IMR-90 (cell line): ENCODE measurements around the gene ZNF853. TPM values are rescaled to one million over a fixed set of nuclear protein-coding genes. Genes with fewer than 3 reads are reported as not detected.

Experiments
- ATAC-seq: fragments of 200-7000 bp; cut with Tn5 transposase; 2 replicates; pipeline ENCODE4 v1.9.1; 2020; ENCODE audit warnings: low read depth, mild to moderate bottlenecking, moderate library complexity
- BruUV-seq: library from RNA; stranded (reverse); fragments of 400-500 nt; replicated peaks from 2 replicates; lab custom pipeline; 2021; lab: Mats Ljungman, UMichigan
- CTCF ChIA-PET: fragments of 300-600 bp; formaldehyde crosslinking; extraction: SDS; loops from one replicate; lab custom pipeline; 2021; ENCODE audit warnings: antibody characterized with exemption; lab: Yijun Ruan, JAX
- POLR2A ChIA-PET: fragments of 300-600 bp; sonication (Branson Sonifier 250); formaldehyde crosslinking; loops from one replicate; lab custom pipeline; 2022; ENCODE audit warnings: antibody characterized with exemption; ENCODE audit not compliant: unreplicated experiment; lab: Charles Lee
- DNase-seq: peaks from one replicate; pipeline ENCODE4 v3.0.0; 2013
- H2AFZ ChIP-seq: replicated peaks from 2 replicates; pipeline ENCODE3; 2013; ENCODE audit warnings: low read length, mild to moderate bottlenecking; ENCODE audit not compliant: poor library complexity
- H2AK5ac ChIP-seq: 2 replicates; pipeline ENCODE4 v1.6.1; 2013; ENCODE audit warnings: low read depth, low read length, inconsistent platforms
- H2AK9ac ChIP-seq: replicated peaks from 2 replicates; pipeline ENCODE3; 2013; ENCODE audit warnings: mild to moderate bottlenecking, low read depth, low read length, moderate library complexity; ENCODE audit not compliant: poor library complexity
- H2BK120ac ChIP-seq: 2 replicates; pipeline ENCODE4 v1.6.1; 2013; ENCODE audit warnings: low read depth, low read length, inconsistent platforms
- H2BK15ac ChIP-seq: 3 replicates; pipeline ENCODE4 v1.6.1; 2013; ENCODE audit warnings: low read depth, low read length, inconsistent platforms
- H2BK20ac ChIP-seq: 2 replicates; pipeline ENCODE4 v1.6.1; 2013; ENCODE audit warnings: low read depth, mild to moderate bottlenecking, inconsistent platforms, low read length, moderate library complexity
- H2BK5ac ChIP-seq: 2 replicates; pipeline ENCODE4 v1.6.1; 2013; ENCODE audit warnings: mild to moderate bottlenecking, low read depth, low read length, inconsistent platforms; ENCODE audit not compliant: poor library complexity, severe bottlenecking
- H3K14ac ChIP-seq: replicated peaks from 2 replicates; pipeline ENCODE4 v1.6.1; 2013; ENCODE audit warnings: low read depth, low read length, inconsistent platforms
- H3K18ac ChIP-seq: 2 replicates; pipeline ENCODE4 v1.6.1; 2013; ENCODE audit warnings: low read depth, low read length, control low read depth
- H3K23ac ChIP-seq: 2 replicates; pipeline ENCODE4 v1.6.1; 2013; ENCODE audit warnings: low read depth, low read length, inconsistent platforms
- H3K27ac ChIP-seq: 2 replicates; pipeline ENCODE4 v1.5.1; 2013; ENCODE audit warnings: mild to moderate bottlenecking, control low read depth, low read length; ENCODE audit not compliant: insufficient read depth
- H3K27me3 ChIP-seq: 2 replicates; pipeline ENCODE4 v1.6.1; 2013; ENCODE audit warnings: low read length; ENCODE audit not compliant: control insufficient read depth, insufficient read depth
- H3K36me3 ChIP-seq: 2 replicates; pipeline ENCODE4 v1.6.1; 2013; ENCODE audit warnings: low read length, mixed read lengths; ENCODE audit not compliant: control insufficient read depth, insufficient read depth
- H3K4ac ChIP-seq: 2 replicates; pipeline ENCODE4 v1.6.1; 2013; ENCODE audit warnings: low read depth, low read length, inconsistent platforms
- H3K4me1 ChIP-seq: 2 replicates; pipeline ENCODE4 v1.6.1; 2013; ENCODE audit warnings: low read length, mixed read lengths; ENCODE audit not compliant: control insufficient read depth, insufficient read depth
- H3K4me2 ChIP-seq: 2 replicates; pipeline ENCODE4 v1.6.1; 2013; ENCODE audit warnings: low read depth, mild to moderate bottlenecking, control low read depth, low read length, moderate library complexity
- H3K4me3 ChIP-seq: 2 replicates; pipeline ENCODE4 v1.5.1; 2013; ENCODE audit warnings: low read depth, mild to moderate bottlenecking, control low read depth, low read length, moderate library complexity; ENCODE audit not compliant: insufficient read depth
- H3K56ac ChIP-seq: 2 replicates; pipeline ENCODE4 v1.6.1; 2013; ENCODE audit warnings: low read length, inconsistent platforms; ENCODE audit not compliant: insufficient read depth; ENCODE audit errors: extremely low read depth
- H3K79me1 ChIP-seq, 2 experiments: 2 replicates each; pipeline ENCODE4 v1.6.1; 2013; ENCODE audit warnings: low read length in 2 of 2, inconsistent platforms in 1 of 2, low read depth in 1 of 2
- H3K9ac ChIP-seq: 2 replicates; pipeline ENCODE4 v1.6.1; 2013; ENCODE audit warnings: low read depth, low read length, control low read depth
- H3K9me1 ChIP-seq: 2 replicates; pipeline ENCODE4 v1.6.1; 2013; ENCODE audit warnings: low read length, inconsistent platforms; ENCODE audit not compliant: insufficient read depth
- H3K9me3 ChIP-seq: 2 replicates; pipeline ENCODE4 v1.6.1; 2013; ENCODE audit warnings: low read length; ENCODE audit not compliant: control insufficient read depth, insufficient read depth
- H4K20me1 ChIP-seq: 2 replicates; pipeline ENCODE4 v1.6.1; 2013; ENCODE audit warnings: low read length, inconsistent platforms; ENCODE audit not compliant: insufficient read depth
- H4K5ac ChIP-seq: 2 replicates; pipeline ENCODE4 v1.6.1; 2013; ENCODE audit warnings: mild to moderate bottlenecking, low read depth, low read length, control low read depth
- H4K8ac ChIP-seq, 2 experiments: 2 replicates each; pipeline ENCODE4 v1.6.1; 2013; ENCODE audit warnings: low read depth in 2 of 2, low read length in 2 of 2, control low read depth in 1 of 2, inconsistent platforms in 1 of 2
- H4K91ac ChIP-seq: 2 replicates; pipeline ENCODE4 v1.6.1; 2013; ENCODE audit warnings: low read depth, low read length, inconsistent platforms; ENCODE audit not compliant: insufficient read depth
- BHLHE40 ChIP-seq: fragments of 150-350 bp; IDR thresholded peaks from 2 replicates; pipeline ENCODE4 v1.6.1; 2016; ENCODE audit warnings: mild to moderate bottlenecking, low read depth, low read length
- CHD1 ChIP-seq: IDR thresholded peaks from 2 replicates; pipeline ENCODE4 v1.6.1; 2012; ENCODE audit warnings: low read depth, low read length, improper control_type of control experiment
- FOS ChIP-seq: fragments of 150-350 bp; IDR thresholded peaks from 2 replicates; pipeline ENCODE4 v1.6.1; 2016; ENCODE audit warnings: low read depth, low read length
- MAFK ChIP-seq: IDR thresholded peaks from 2 replicates; pipeline ENCODE4 v1.6.1; 2012; ENCODE audit warnings: low read depth, low read length, improper control_type of control experiment
- MAZ ChIP-seq: IDR thresholded peaks from 2 replicates; pipeline ENCODE4 v1.6.1; 2012; ENCODE audit warnings: low read depth, mild to moderate bottlenecking, low read length, improper control_type of control experiment, moderate library complexity, borderline replicate concordance
- NFE2L2 ChIP-seq: fragments of 150-350 bp; IDR thresholded peaks from 2 replicates; pipeline ENCODE4 v1.6.1; 2016; ENCODE audit warnings: low read depth, mild to moderate bottlenecking, low read length
- RAD21 ChIP-seq: IDR thresholded peaks from 2 replicates; pipeline ENCODE4 v1.6.1; 2012; ENCODE audit warnings: low read length, improper control_type of control experiment
- RCOR1 ChIP-seq: IDR thresholded peaks from 2 replicates; pipeline ENCODE4 v1.6.1; 2012; ENCODE audit warnings: mild to moderate bottlenecking, low read length, improper control_type of control experiment; ENCODE audit not compliant: insufficient replicate concordance
- RFX5 ChIP-seq: IDR thresholded peaks from 2 replicates; pipeline ENCODE4 v1.8.0; 2012; ENCODE audit warnings: low read depth, mild to moderate bottlenecking, low read length, moderate library complexity
- SMC3 ChIP-seq: fragments of 150-350 bp; IDR thresholded peaks from 2 replicates; pipeline ENCODE4 v1.6.1; 2016; ENCODE audit warnings: low read depth, mild to moderate bottlenecking, antibody characterized with exemption, low read length, moderate library complexity
- WGBS, 2 experiments: methylation state at CpG; one replicate each; pipeline versions ENCODE4 v1.1.5 to v1.1.7; 2013; ENCODE audit warnings: missing lambda C conversion rate in 2 of 2; ENCODE audit not compliant: insufficient read length in 1 of 2; ENCODE audit errors: extremely low coverage in 2 of 2; 5-methylcytosine and 5-hydroxymethylcytosine counted together
- dilution Hi-C: fragments of 300-500 bp; cut with HindIII; formaldehyde crosslinking; loops from one replicate; pipeline ENCODE4 v1.14.3; 2018; ENCODE audit warnings: low sequenced_read_pairs; ENCODE audit not compliant: unreplicated experiment
- in situ Hi-C: fragments of 300-500 bp; cut with MboI; formaldehyde crosslinking; loops from 3 replicates; pipeline ENCODE4 v1.14.3; 2019; ENCODE audit warnings: low sequenced_read_pairs, inconsistent platforms, mixed read lengths
- intact Hi-C: fragments of 100-400 bp; cut with micrococcal nuclease; formaldehyde crosslinking; loops from 2 replicates; pipeline ENCODE4 v1.10.0; 2022
- polyA plus RNA-seq, 3 experiments: library from polyadenylated mRNA; depleted of rRNA; stranded (reverse); fragments of >200 nt; gene quantifications; 2 replicates each; pipeline ENCODE4 v1.2.3, GENCODE V29; 2012; ENCODE audit warnings: low replicate concordance in 1 of 3
- total RNA-seq: library from RNA; depleted of rRNA; stranded (reverse); fragments of >200 nt; gene quantifications from 2 replicates; pipeline ENCODE4 v1.2.3, GENCODE V29; 2012
- TF ChIP-seq, protein P1 (sequence below): conservative IDR thresholded peaks from 2 replicates; pipeline ENCODE4 v1.5.1; 2012; ENCODE audit warnings: mild to moderate bottlenecking, low read depth, low read length, improper control_type of control experiment
- TF ChIP-seq, protein P2 (sequence below): fragments of 150-350 bp; IDR thresholded peaks from 2 replicates; pipeline ENCODE4 v1.6.1; 2016; ENCODE audit warnings: low read depth, mild to moderate bottlenecking, low read length, moderate library complexity, borderline replicate concordance
- TF ChIP-seq, protein P3 (sequence below): fragments of 150-350 bp; IDR thresholded peaks from 2 replicates; pipeline ENCODE4 v1.6.1; 2017; ENCODE audit warnings: mild to moderate bottlenecking, antibody characterized with exemption, low read length, low read depth

Gene ZNF853
- total and polyA plus RNA-seq, 2 of the 4 experiments (the other 2 are of a cell fraction): 3.4 TPM

DNA sequence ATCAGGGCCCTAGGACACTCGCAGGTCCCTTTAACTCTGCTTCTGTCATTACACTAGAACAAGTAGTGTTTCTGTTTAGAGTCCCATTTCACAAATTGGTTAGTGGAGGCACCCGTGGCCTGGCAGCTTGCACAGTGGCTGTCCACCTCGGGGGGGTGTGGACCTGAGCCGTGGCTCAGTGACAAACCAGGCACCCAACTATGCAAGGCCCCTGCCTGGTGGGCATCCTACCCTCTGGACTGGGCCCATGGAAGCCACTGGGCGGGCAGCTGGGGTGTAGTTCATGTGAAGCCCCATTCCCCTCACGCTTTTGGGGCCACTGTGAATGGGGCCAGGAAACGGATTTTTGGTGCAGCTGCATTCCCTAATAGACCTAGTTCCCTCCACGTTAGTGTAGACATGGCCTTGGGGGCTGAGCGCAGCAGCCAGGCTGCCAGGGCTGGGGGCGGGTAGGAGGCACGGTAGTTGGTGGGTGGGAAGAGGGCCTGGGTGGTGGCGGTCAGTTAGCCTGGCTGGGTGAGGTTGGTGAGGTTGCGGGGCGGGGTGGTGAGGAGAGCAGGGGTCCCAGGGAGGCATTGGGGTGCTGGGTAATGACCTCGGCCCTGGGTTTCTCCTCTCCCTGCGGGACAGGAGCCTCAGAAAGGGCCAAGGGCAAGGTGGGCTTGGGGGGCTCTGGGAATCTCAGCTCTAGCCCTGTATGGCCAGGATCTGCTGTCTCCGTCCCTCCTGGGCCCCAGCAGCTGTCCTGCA lies 40.4 kb downstream of the ZNF853 start (continued):
- no peak for TF ChIP-seq SMC3
- TF ChIP-seq FOS: no peak
- no peak for TF ChIP-seq RCOR1
- no peak for TF ChIP-seq RFX5
- no peak for TF ChIP-seq CHD1
- no peak for TF ChIP-seq BHLHE40

DNA sequence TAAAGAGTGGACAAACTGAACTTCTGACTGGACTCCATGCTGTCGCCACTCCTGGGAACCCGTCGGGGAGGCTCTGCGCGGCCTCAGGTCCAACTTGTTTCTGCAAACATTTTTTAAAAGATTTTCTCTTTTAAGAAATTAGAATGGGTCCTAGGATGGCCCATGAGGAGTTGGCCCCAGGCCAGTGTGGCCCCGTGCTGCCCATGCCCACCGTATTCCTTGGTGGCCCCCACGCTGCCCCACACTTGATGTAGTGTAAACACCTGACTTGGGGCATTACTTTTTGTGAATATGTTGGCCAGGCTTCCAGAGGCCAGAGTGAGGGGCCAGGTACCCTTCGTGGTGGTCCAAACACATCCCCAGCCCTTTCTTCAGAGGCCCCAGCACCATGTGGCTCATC lies 41.0 kb downstream of the ZNF853 start:
- no peak overlapping the region for H3K18ac ChIP-seq
- no peak overlapping the region for H2BK20ac ChIP-seq
- H3K4ac ChIP-seq: no peak overlapping the region
- no peaks in the 10 kb centered on the region for H4K20me1 ChIP-seq
- no peak overlapping the region for H4K8ac ChIP-seq
- no peak overlapping the region for H3K4me3 ChIP-seq
- CTCF ChIA-PET: no interaction called here
- in situ Hi-C loops: no loop called here
- H3K36me3 ChIP-seq: peaks cover 52% of the 10 kb centered on the region
- H3K9ac ChIP-seq: no peak overlapping the region
- no peak overlapping the region for H2AFZ ChIP-seq
- no peak overlapping the region for H3K56ac ChIP-seq
- WGBS, 2 experiments: 100% methylated on average over 2 of the region's 9 CpGs; no CpG with 5 or more reads in 1 of the 2 experiments
- no peak overlapping the region for H3K14ac ChIP-seq
- no peak overlapping the region for H3K27ac ChIP-seq
- no peak overlapping the region for H3K4me2 ChIP-seq
- H2BK120ac ChIP-seq: no peak overlapping the region
- H3K4me1 ChIP-seq: no peaks in the 10 kb centered on the region
- intact Hi-C loops: no loop called here
- H2AK5ac ChIP-seq: no peak overlapping the region
- H2AK9ac ChIP-seq: no peak overlapping the region
- BruUV-seq: no TSS peak
- DNase-seq: no peak
- peaks cover 29% of the 10 kb centered on the region for H3K9me3 ChIP-seq
- H3K23ac ChIP-seq: no peak overlapping the region
- no peak overlapping the region for H4K5ac ChIP-seq
- no peaks in the 10 kb centered on the region for H3K9me1 ChIP-seq
- no peak overlapping the region for H2BK15ac ChIP-seq
- POLR2A ChIA-PET: no interaction called here
- no peak for ATAC-seq
- no peaks in the 10 kb centered on the region for H3K79me1 ChIP-seq
- H4K91ac ChIP-seq: no peak overlapping the region
- dilution Hi-C loops: no loop called here
- H3K27me3 ChIP-seq: no peaks in the 10 kb centered on the region; the same call in 1 of the 2 replicates
- H2BK5ac ChIP-seq: no peak overlapping the region
- TF ChIP-seq RAD21 (no peak), NFE2L2 (no peak), MAZ (no peak), CHD1 (no peak), MAFK (no peak), BHLHE40 (no peak)
- TF ChIP-seq, protein P1, sequence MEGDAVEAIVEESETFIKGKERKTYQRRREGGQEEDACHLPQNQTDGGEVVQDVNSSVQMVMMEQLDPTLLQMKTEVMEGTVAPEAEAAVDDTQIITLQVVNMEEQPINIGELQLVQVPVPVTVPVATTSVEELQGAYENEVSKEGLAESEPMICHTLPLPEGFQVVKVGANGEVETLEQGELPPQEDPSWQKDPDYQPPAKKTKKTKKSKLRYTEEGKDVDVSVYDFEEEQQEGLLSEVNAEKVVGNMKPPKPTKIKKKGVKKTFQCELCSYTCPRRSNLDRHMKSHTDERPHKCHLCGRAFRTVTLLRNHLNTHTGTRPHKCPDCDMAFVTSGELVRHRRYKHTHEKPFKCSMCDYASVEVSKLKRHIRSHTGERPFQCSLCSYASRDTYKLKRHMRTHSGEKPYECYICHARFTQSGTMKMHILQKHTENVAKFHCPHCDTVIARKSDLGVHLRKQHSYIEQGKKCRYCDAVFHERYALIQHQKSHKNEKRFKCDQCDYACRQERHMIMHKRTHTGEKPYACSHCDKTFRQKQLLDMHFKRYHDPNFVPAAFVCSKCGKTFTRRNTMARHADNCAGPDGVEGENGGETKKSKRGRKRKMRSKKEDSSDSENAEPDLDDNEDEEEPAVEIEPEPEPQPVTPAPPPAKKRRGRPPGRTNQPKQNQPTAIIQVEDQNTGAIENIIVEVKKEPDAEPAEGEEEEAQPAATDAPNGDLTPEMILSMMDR: no peak
- TF ChIP-seq, protein P2, sequence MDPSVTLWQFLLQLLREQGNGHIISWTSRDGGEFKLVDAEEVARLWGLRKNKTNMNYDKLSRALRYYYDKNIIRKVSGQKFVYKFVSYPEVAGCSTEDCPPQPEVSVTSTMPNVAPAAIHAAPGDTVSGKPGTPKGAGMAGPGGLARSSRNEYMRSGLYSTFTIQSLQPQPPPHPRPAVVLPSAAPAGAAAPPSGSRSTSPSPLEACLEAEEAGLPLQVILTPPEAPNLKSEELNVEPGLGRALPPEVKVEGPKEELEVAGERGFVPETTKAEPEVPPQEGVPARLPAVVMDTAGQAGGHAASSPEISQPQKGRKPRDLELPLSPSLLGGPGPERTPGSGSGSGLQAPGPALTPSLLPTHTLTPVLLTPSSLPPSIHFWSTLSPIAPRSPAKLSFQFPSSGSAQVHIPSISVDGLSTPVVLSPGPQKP: no peak
- TF ChIP-seq, protein P3, sequence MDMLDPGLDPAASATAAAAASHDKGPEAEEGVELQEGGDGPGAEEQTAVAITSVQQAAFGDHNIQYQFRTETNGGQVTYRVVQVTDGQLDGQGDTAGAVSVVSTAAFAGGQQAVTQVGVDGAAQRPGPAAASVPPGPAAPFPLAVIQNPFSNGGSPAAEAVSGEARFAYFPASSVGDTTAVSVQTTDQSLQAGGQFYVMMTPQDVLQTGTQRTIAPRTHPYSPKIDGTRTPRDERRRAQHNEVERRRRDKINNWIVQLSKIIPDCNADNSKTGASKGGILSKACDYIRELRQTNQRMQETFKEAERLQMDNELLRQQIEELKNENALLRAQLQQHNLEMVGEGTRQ: no peak
